A673 (cell line): ENCODE data around the gene ARL5C. TPM values are rescaled to one million over a fixed set of nuclear protein-coding genes. Genes with fewer than 3 reads are reported as not detected.

Experiments
- BruUV-seq: library from RNA; stranded (reverse); fragments of 400-500 nt; replicated peaks from 2 replicates; lab custom pipeline; 2021; lab: Mats Ljungman, UMichigan
- CTCF ChIA-PET: fragments of 300-600 bp; sonication (Branson Sonifier 250); formaldehyde crosslinking; loops from one replicate; lab custom pipeline; 2022; ENCODE audit warnings: antibody characterized with exemption; lab: Charles Lee
- POLR2A ChIA-PET: fragments of 300-600 bp; sonication (Branson Sonifier 250); formaldehyde crosslinking; loops from one replicate; lab custom pipeline; 2022; ENCODE audit warnings: antibody characterized with exemption; ENCODE audit not compliant: low non-redundant PET; lab: Charles Lee
- DNase-seq: peaks from one replicate; pipeline ENCODE4 v3.0.0-alpha.2; 2015; ENCODE audit warnings: low spot score
- H3K27ac ChIP-seq: fragments of 200-600 bp; sonication (generic); 2 replicates; pipeline ENCODE4 v1.5.1; 2016; ENCODE audit warnings: mixed run types, low read depth, mild to moderate bottlenecking, mixed read lengths, antibody characterized with exemption, low read length; ENCODE audit not compliant: poor library complexity, severe bottlenecking
- H3K27me3 ChIP-seq: fragments of 200-600 bp; sonication (generic); replicated peaks from 2 replicates; pipeline ENCODE4 v1.6.1; 2017; ENCODE audit warnings: mixed run types, low read depth, mild to moderate bottlenecking, mixed read lengths, antibody characterized with exemption, low read length; ENCODE audit not compliant: insufficient read depth, poor library complexity
- H3K36me3 ChIP-seq: fragments of 200-600 bp; sonication (generic); 2 replicates; pipeline ENCODE4 v1.6.1; 2016; ENCODE audit warnings: mixed run types, mild to moderate bottlenecking, mixed read lengths, antibody characterized with exemption, low read length; ENCODE audit not compliant: insufficient read depth, poor library complexity, severe bottlenecking
- H3K4me1 ChIP-seq: fragments of 200-600 bp; sonication (generic); 2 replicates; pipeline ENCODE4 v1.6.1; 2017; ENCODE audit warnings: mixed run types, mild to moderate bottlenecking, mixed read lengths, antibody characterized with exemption, low read length; ENCODE audit not compliant: insufficient read depth, poor library complexity, severe bottlenecking
- H3K4me3 ChIP-seq: fragments of 200-600 bp; sonication (generic); 2 replicates; pipeline ENCODE4 v1.5.1; 2016; ENCODE audit warnings: low read depth, mixed run types, mild to moderate bottlenecking, mixed read lengths, low read length; ENCODE audit not compliant: poor library complexity, severe bottlenecking
- H3K9me3 ChIP-seq: fragments of 200-600 bp; sonication (generic); 2 replicates; pipeline ENCODE4 v1.6.1; 2016; ENCODE audit warnings: mixed run types, low read depth, mild to moderate bottlenecking, mixed read lengths, antibody characterized with exemption, low read length; ENCODE audit not compliant: poor library complexity, severe bottlenecking
- EZH2 ChIP-seq: fragments of 200-600 bp; sonication (generic); IDR thresholded peaks from 2 replicates; pipeline ENCODE4 v1.6.1; 2017; ENCODE audit warnings: borderline replicate concordance, low read depth, mild to moderate bottlenecking, mixed read lengths, antibody characterized with exemption, low read length; ENCODE audit not compliant: poor library complexity, severe bottlenecking
- intact Hi-C: fragments of 100-400 bp; cut with micrococcal nuclease; formaldehyde crosslinking; loops from one replicate; pipeline ENCODE4 v1.10.0; 2022; ENCODE audit not compliant: unreplicated experiment
- total RNA-seq: library from RNA; stranded (reverse); gene quantifications from 2 replicates; pipeline ENCODE4 v1.2.3, GENCODE V29; 2021
- TF ChIP-seq, protein P1 (sequence below): fragments of 300-800, 200-600 bp; sonication (generic); conservative IDR thresholded peaks from 2 replicates; pipeline ENCODE4 v1.5.1; 2017; ENCODE audit warnings: low read depth, mild to moderate bottlenecking, antibody characterized with exemption, low read length, moderate library complexity, mixed read lengths

Gene ARL5C
- total RNA-seq, 1 experiment from 2014 or later: not detected

DNA sequence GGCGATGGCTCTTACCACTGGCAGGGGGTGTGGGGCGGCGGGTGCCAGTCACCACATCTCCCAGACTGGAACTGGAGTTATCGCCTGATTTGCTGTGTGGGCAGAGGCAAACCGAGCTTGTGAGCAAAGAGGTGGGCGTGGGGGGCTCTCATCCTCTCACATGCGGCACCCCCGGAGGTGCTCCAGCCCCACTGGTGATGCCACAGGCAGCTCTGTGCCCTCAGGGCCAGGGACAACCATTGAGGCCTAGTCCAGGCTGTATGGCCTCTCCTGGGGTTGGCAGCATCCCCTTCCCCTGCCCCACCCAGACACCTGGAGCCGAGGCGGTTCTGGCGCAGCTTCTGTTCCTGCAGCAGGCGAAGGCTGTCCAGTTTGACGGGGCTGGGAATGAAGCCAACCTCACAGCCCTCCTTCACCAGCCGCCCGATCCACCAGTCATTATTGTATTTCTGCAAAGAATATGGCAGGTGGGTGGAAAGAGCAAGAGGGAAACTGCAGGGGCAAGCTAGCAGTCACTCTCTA lies 20.6 kb upstream of the ARL5C start:
- H3K36me3 ChIP-seq: peaks cover 3% of the 10 kb centered on the region
- POLR2A ChIA-PET: no interaction called here
- BruUV-seq: no TSS peak

DNA sequence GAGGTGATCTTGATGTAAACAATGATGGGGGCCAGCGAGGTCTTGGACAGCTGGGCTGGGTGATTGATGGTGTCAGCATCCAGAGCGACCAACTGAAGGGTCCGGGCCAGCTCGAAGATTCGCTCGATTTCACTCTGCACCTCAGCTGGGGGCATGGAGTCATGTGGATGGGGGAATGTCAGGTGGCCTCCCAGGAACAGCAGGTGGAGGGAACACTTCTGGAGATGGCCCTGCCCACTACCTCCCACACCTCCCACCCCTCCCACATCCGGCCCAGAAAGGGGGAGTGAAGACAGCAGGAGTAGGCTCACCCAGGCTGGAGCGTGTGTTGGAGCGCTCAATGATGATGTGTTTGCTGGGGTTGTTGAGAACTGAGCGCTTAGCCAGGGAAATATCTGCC lies 17.8 kb upstream of the ARL5C start:
- no peaks in the 10 kb centered on the region for H3K4me1 ChIP-seq
- CTCF ChIA-PET: interaction anchor here (1.3 kb wide), 1 partner anchor 9 kb away, joined by 6 read pairs; no protein-coding TSS in a partner anchor

More for the DNA sequence above, 20.6 kb upstream of the ARL5C start:
- CTCF ChIA-PET: no interaction called here
- no peak overlapping the region for H3K27ac ChIP-seq
- no peaks in the 10 kb centered on the region for H3K9me3 ChIP-seq
- no peaks in the 10 kb centered on the region for H3K27me3 ChIP-seq
- intact Hi-C loops: no loop called here
- no peak for DNase-seq
- H3K4me1 ChIP-seq: no peaks in the 10 kb centered on the region
- TF ChIP-seq EZH2: no peak
- TF ChIP-seq, protein P1, sequence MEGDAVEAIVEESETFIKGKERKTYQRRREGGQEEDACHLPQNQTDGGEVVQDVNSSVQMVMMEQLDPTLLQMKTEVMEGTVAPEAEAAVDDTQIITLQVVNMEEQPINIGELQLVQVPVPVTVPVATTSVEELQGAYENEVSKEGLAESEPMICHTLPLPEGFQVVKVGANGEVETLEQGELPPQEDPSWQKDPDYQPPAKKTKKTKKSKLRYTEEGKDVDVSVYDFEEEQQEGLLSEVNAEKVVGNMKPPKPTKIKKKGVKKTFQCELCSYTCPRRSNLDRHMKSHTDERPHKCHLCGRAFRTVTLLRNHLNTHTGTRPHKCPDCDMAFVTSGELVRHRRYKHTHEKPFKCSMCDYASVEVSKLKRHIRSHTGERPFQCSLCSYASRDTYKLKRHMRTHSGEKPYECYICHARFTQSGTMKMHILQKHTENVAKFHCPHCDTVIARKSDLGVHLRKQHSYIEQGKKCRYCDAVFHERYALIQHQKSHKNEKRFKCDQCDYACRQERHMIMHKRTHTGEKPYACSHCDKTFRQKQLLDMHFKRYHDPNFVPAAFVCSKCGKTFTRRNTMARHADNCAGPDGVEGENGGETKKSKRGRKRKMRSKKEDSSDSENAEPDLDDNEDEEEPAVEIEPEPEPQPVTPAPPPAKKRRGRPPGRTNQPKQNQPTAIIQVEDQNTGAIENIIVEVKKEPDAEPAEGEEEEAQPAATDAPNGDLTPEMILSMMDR: no peak
- H3K4me3 ChIP-seq: no peak overlapping the region

DNA sequence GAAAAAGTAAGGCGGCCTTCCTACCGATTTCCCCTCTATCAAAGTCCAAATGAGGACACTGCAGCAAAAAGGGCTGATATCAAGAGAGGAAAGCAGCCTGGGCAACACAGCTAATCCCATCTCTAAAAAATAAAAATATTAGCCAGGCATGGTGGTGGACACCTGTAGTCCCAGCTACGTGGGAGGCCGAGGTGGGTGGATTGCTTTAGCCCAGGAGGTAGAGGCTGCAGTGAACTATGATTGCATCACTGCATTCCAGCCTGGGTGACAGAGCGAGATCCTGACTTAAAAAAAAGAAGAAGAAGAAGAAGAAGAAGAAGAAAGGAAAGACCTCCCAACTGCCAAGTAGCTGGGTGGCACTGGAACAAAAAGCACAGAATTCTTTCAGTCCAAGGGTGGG lies 17.1 kb upstream of the ARL5C start:
- H3K27ac ChIP-seq: no peak overlapping the region
- no peak for DNase-seq
- H3K4me3 ChIP-seq: no peak overlapping the region
- ChIA-PET CTCF (interaction anchor here (1.3 kb wide), 1 partner anchor 8 kb away, joined by 6 read pairs; no protein-coding TSS in a partner anchor), POLR2A (no interaction called here)
- H3K27me3 ChIP-seq: no peaks in the 10 kb centered on the region
- H3K4me1 ChIP-seq: no peaks in the 10 kb centered on the region
- TF ChIP-seq, protein P1: no peak
- TF ChIP-seq EZH2: no peak
- H3K36me3 ChIP-seq: no peaks in the 10 kb centered on the region
- H3K9me3 ChIP-seq: no peaks in the 10 kb centered on the region
- no TSS peak for BruUV-seq
- intact Hi-C loops: no loop called here

More for the DNA sequence above, 17.8 kb upstream of the ARL5C start:
- Histone ChIP-seq H3K9me3 (no peaks in the 10 kb centered on the region), H3K27me3 (no peaks in the 10 kb centered on the region), H3K36me3 (no peaks in the 10 kb centered on the region), H3K27ac (no peak overlapping the region), H3K4me3 (no peak overlapping the region)
- no peak for TF ChIP-seq EZH2
- TF ChIP-seq, protein P1: no peak
- intact Hi-C loops: no loop called here
- no TSS peak for BruUV-seq
- POLR2A ChIA-PET: no interaction called here
- DNase-seq: no peak
